Progenitor cell of endocrine pancreas (in vitro differentiated cells): Measurements from ENCODE around the gene CDK5. TPM values are rescaled to one million over a fixed set of nuclear protein-coding genes. Genes with fewer than 3 reads are reported as not detected.

Experiments
- DNase-seq: peaks from one replicate; pipeline ENCODE4 v3.0.0; 2021; ENCODE audit warnings: low spot score; ENCODE audit not compliant: unreplicated experiment
- H3K27ac Mint-ChIP-seq: 2 replicates; pipeline ENCODE4 v1.8.0; 2021; ENCODE audit warnings: mild to moderate bottlenecking, moderate library complexity, mixed read lengths
- H3K27me3 Mint-ChIP-seq: 2 replicates; pipeline ENCODE4 v1.8.0; 2021; ENCODE audit warnings: mixed read lengths
- H3K36me3 Mint-ChIP-seq: 2 replicates; pipeline ENCODE4 v1.8.0; 2022; ENCODE audit warnings: mixed read lengths; ENCODE audit not compliant: insufficient read depth
- H3K4me1 Mint-ChIP-seq: 2 replicates; pipeline ENCODE4 v1.8.0; 2021; ENCODE audit warnings: low read depth, mixed read lengths
- H3K4me3 Mint-ChIP-seq: 2 replicates; pipeline ENCODE4 v1.8.0; 2021; ENCODE audit warnings: low read depth, mild to moderate bottlenecking, moderate library complexity, mixed read lengths
- H3K9me3 Mint-ChIP-seq: 2 replicates; pipeline ENCODE4 v1.8.0; 2021; ENCODE audit warnings: low read depth, mixed read lengths
- CTCF ChIP-seq: fragments of 200-600 bp; sonication (generic); IDR thresholded peaks from one replicate; pipeline ENCODE4 v1.5.0; 2021; ENCODE audit warnings: antibody characterized with exemption, mild to moderate bottlenecking; ENCODE audit not compliant: unreplicated experiment
- total RNA-seq: library from RNA; stranded (reverse); gene quantifications from 2 replicates; pipeline ENCODE4 v1.2.1, GENCODE V29; 2021

CDK5 gene
- total RNA-seq, 1 donor from 2014 or later, result 24.9 TPM

GRCh38 chr7:151082141-151083070 lies 24.7 kb upstream of the CDK5 start:
- H3K27ac Mint-ChIP-seq, result peak overlapping the region; percentile 60
- no peaks in the 10 kb centered on the region for H3K9me3 Mint-ChIP-seq
- TF ChIP-seq CTCF, result no peak
- H3K27me3 Mint-ChIP-seq, result no peaks in the 10 kb centered on the region
- H3K4me1 Mint-ChIP-seq, result peaks cover 21% of the 10 kb centered on the region
- H3K4me3 Mint-ChIP-seq, result peak overlapping the region; percentile 85
- no peaks in the 10 kb centered on the region for H3K36me3 Mint-ChIP-seq
- no peak for DNase-seq

GRCh38 chr7:151081170-151082101 lies 23.7 kb upstream of the CDK5 start:
- peaks cover under 1% of the 10 kb centered on the region for H3K36me3 Mint-ChIP-seq
- H3K4me3 Mint-ChIP-seq, result peak overlapping the region; percentile 85
- DNase-seq, result no peak
- no peaks in the 10 kb centered on the region for H3K27me3 Mint-ChIP-seq
- no peak overlapping the region for H3K27ac Mint-ChIP-seq
- no peak for TF ChIP-seq CTCF
- H3K4me1 Mint-ChIP-seq, result peaks cover 21% of the 10 kb centered on the region
- H3K9me3 Mint-ChIP-seq, result no peaks in the 10 kb centered on the region

GRCh38 chr7:151080522-151081169 lies 22.9 kb upstream of the CDK5 start, which contains the start of gene FASTK:
Gene FASTK (minus strand): TSS chr7:151080809. CDS start chr7:151080766, 43 bp downstream.
- H3K27ac Mint-ChIP-seq, result peak within 1 kb of the TSS; percentile 73
- no peaks in the 10 kb centered on the region for H3K27me3 Mint-ChIP-seq
- peak within 1 kb of the TSS; percentile 85 for H3K4me3 Mint-ChIP-seq
- DNase-seq, result peak; percentile 77
- peak; percentile 7 for TF ChIP-seq CTCF
- H3K36me3 Mint-ChIP-seq, result peaks cover 3% of the 10 kb centered on the region
- peaks cover 18% of the 10 kb centered on the region for H3K4me1 Mint-ChIP-seq
- H3K9me3 Mint-ChIP-seq, result no peaks in the 10 kb centered on the region

GRCh38 chr7:151080067-151080521 lies 22.4 kb upstream of the CDK5 start:
- H3K4me1 Mint-ChIP-seq, result peaks cover 13% of the 10 kb centered on the region
- H3K27me3 Mint-ChIP-seq, result no peaks in the 10 kb centered on the region
- TF ChIP-seq CTCF, result no peak
- H3K27ac Mint-ChIP-seq, result peak overlapping the region; percentile 73
- H3K4me3 Mint-ChIP-seq, result peak overlapping the region; percentile 85
- H3K9me3 Mint-ChIP-seq, result no peaks in the 10 kb centered on the region
- H3K36me3 Mint-ChIP-seq, result peaks cover 5% of the 10 kb centered on the region
- no peak for DNase-seq
